GM12873 (cell line): Measurements from ENCODE around the gene MVD.

Source experiments
- TF ChIP-seq, protein P1 (sequence below): IDR thresholded peaks from 2 replicates; pipeline ENCODE4 v1.5.1; 2012; ENCODE audit warnings: low read depth, mild to moderate bottlenecking, moderate library complexity, low read length, control low read depth; ENCODE audit not compliant: insufficient read depth; ENCODE audit errors: missing control alignments

MVD gene

GRCh38 chr16:88623858-88624257 is 39.0 kb downstream of the MVD start:
- TF ChIP-seq, protein P1, sequence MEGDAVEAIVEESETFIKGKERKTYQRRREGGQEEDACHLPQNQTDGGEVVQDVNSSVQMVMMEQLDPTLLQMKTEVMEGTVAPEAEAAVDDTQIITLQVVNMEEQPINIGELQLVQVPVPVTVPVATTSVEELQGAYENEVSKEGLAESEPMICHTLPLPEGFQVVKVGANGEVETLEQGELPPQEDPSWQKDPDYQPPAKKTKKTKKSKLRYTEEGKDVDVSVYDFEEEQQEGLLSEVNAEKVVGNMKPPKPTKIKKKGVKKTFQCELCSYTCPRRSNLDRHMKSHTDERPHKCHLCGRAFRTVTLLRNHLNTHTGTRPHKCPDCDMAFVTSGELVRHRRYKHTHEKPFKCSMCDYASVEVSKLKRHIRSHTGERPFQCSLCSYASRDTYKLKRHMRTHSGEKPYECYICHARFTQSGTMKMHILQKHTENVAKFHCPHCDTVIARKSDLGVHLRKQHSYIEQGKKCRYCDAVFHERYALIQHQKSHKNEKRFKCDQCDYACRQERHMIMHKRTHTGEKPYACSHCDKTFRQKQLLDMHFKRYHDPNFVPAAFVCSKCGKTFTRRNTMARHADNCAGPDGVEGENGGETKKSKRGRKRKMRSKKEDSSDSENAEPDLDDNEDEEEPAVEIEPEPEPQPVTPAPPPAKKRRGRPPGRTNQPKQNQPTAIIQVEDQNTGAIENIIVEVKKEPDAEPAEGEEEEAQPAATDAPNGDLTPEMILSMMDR = no peak

DNA sequence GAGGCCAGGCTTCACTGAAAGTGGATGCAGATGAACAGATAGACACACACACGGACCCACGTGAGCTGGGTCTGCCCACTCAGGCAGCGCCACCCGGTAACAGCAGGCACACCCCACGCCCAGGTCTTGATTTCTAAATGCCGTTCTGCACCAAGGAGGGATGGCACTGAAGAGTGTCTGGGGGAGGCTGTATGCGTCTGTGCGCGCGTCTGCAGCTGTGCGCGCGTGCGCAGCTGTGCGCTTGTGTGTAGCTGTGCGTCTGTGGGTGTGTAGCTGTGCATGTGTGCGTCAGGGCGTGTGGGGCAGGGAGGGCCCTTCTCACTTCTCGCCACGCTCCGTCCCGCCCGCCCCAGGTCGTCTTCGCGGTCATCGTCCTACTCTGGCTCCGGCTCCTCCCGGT is 40.0 kb downstream of the MVD start:
- TF ChIP-seq, protein P1 = no peak

- TF ChIP-seq, protein P1 = no peak
Observed at GRCh38 chr16:88622125-88622524, 40.8 kb downstream of the MVD start.

DNA sequence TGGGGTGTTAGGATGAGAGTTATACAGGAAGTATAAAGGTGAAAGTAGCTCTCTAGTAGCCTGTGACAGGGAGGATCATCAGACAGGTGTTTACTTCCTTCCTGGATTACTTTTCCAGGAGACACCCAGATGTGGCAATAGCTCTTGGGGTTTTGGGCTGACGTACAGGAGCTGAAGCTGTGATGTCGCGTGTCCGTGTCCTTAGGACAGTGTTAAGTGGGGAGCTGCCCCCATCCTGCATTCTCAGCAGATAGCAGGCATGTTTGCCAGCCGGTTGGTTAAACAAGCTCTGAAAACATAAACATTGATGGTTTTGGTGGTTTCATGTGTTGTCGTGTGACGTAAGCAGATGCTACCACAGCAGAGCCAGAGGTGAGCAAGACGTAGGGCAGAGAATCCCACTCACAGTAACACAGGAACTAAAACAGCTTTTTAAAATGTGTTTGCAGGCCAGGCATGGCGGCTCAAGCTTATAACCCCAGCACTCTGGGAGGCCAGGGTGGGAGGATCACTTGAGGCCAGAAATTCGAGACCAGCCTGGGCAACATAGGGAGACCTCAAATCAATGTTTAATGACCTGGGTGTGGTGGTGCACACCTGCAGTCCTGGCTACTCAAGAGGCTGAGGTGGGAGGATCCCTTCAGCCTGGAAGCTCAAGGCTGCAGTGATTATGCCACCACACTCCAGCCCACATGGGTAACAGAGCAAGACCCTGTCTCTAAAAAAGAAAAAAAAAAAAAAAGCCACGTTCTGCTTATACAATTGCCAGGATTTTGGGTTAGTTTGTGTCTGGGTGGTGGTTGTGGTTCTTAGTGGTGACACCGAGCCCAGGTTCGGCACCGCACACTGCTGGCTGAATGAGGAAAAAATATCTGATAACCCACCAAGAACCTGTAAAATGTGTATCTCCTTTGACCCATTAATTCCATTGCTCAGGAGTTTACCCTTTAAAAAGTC is 42.8 kb downstream of the MVD start:
- TF ChIP-seq, protein P1 = no peak

- TF ChIP-seq, protein P1 = no peak
Observed at GRCh38 chr16:88618956-88619667, 43.8 kb downstream of the MVD start.

DNA sequence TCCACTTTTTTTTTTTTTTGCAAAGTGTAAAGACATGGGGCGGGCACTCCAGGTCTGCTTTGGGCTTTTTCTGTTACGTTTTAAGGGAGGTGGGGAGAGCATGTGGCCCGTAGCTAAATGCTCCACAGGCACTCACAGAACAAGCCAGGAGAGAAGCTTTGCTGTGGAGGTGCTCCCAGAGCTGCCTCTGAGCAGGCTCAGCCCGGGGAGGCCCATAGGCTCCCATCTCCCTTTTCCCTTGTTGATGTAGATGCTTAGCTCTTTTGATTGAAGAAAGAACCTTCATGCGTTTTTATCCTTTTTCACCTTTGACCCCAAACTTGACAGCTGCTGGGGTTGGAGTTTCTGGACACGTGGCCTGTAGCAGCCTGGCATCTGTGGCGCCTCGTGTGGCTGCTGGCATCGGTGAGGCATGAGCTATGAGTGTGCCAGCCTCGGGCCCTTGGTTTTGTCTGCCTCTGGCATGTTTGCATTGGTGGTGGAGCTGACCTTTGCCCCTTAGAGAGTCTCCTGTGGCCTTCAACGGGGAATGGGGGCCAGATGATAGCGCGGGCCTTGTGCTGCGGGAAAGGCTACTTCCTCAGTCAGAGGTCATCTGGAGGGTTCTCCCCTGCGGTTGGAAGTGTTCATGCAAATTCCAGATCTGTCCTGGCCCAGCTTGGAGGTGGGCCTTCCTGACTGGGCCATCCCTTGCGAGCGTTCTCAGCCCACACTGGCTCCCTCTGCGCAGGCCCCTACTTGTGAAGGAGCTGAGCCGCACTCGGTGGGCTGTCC is 44.5 kb downstream of the MVD start:
- TF ChIP-seq, protein P1 = no peak
